HCT116 (cell line): ENCODE results near the gene SRCAP. TPM values are rescaled to one million over a fixed set of nuclear protein-coding genes. Genes with fewer than 3 reads are reported as not detected.
A peak's percentile ranks its signal among the peaks of the same experiment; 100 is the strongest.

Source experiments
- ATAC-seq: fragments of 200-7000 bp; cut with Tn5 transposase; 2 replicates; pipeline ENCODE4 v1.9.1; 2020; ENCODE audit warnings: mild to moderate bottlenecking, moderate library complexity
- BruUV-seq: library from RNA; stranded (reverse); fragments of 400-500 nt; replicated peaks from 2 replicates; lab custom pipeline; 2021; lab: Mats Ljungman, UMichigan
- CTCF ChIA-PET: fragments of 300-600 bp; sonication (Branson Sonifier 250); formaldehyde crosslinking; loops from one replicate; lab custom pipeline; 2021; ENCODE audit warnings: antibody characterized with exemption; lab: Charles Lee
- POLR2A ChIA-PET: fragments of 300-600, 350-600 bp; sonication (Branson Sonifier 250); formaldehyde crosslinking; loops from one replicate; lab custom pipeline; 2021; ENCODE audit warnings: antibody characterized with exemption; lab: Charles Lee
- RAD21 ChIA-PET, 2 experiments: fragments of 300-600 bp; sonication (Branson Sonifier 250); formaldehyde crosslinking; loops; one replicate each; lab custom pipeline; 2023; ENCODE audit warnings: low total read pairs in 2 of 2; ENCODE audit not compliant: uncharacterized antibody in 2 of 2, unreplicated experiment in 2 of 2, low non-redundant PET in 1 of 2; lab: Charles Lee
- DNase-seq: peaks from one replicate; pipeline ENCODE4 v3.0.0-alpha.2; 2010; ENCODE audit warnings: low read depth, low spot score
- H2AFZ ChIP-seq: fragments of 200-600 bp; shearing (Covaris generic), sonication (generic); 2 replicates; pipeline ENCODE4 v1.6.1; 2017; ENCODE audit warnings: low read depth, mixed run types, mixed read lengths, antibody characterized with exemption, low read length; ENCODE audit not compliant: poor library complexity, severe bottlenecking
- H3K27ac ChIP-seq: 2 replicates; pipeline ENCODE4 v1.5.1; 2012; ENCODE audit warnings: low read depth, low read length
- H3K27me3 ChIP-seq: fragments of 200-600 bp; sonication (generic); 2 replicates; pipeline ENCODE4 v1.6.1; 2016; ENCODE audit warnings: mixed run types, low read length, mixed read lengths; ENCODE audit not compliant: insufficient read depth
- H3K36me3 ChIP-seq, 2 experiments: fragments of 200-500 bp in 1 of 2; fragments of 200-600 bp in 1 of 2; sonication (Bioruptor generic) in 1 of 2; sonication (generic) in 1 of 2; 2 replicates each; pipeline versions ENCODE4 v1.5.1 to v1.6.1; 2014 to 2016; ENCODE audit warnings: low read length in 2 of 2, inconsistent platforms in 1 of 2, mixed read lengths in 1 of 2, mixed run types in 1 of 2; ENCODE audit not compliant: insufficient read depth in 2 of 2, control insufficient read depth in 1 of 2
- H3K4me1 ChIP-seq, 2 experiments: fragments of 200-600 bp in 1 of 2; sonication (generic) in 1 of 2; 2 replicates each; pipeline versions ENCODE4 v1.5.1 to v1.6.1; 2012 to 2017; ENCODE audit warnings: low read length in 2 of 2, inconsistent platforms in 1 of 2, mild to moderate bottlenecking in 1 of 2, mixed read lengths in 1 of 2, mixed run types in 1 of 2, moderate library complexity in 1 of 2; ENCODE audit not compliant: insufficient read depth in 2 of 2, control insufficient read depth in 1 of 2
- H3K4me2 ChIP-seq: fragments of 200-600 bp; sonication (generic); 2 replicates; pipeline ENCODE4 v1.6.1; 2017; ENCODE audit warnings: mixed run types, low read length, mixed read lengths
- H3K4me3 ChIP-seq, 2 experiments: fragments of 200-600 bp in 1 of 2; sonication (generic) in 1 of 2; replicated peaks in 1 of 2; 2 replicates each; pipeline ENCODE4 v1.5.1; 2011 to 2016; ENCODE audit warnings: low read length in 2 of 2, control low read depth in 1 of 2, low read depth in 1 of 2, mild to moderate bottlenecking in 1 of 2, mixed read lengths in 1 of 2, mixed run types in 1 of 2
- H3K79me2 ChIP-seq: fragments of 200-600 bp; sonication (generic); 2 replicates; pipeline ENCODE4 v1.6.1; 2017; ENCODE audit warnings: mild to moderate bottlenecking, mixed run types, low read length, moderate library complexity, mixed read lengths; ENCODE audit not compliant: insufficient read depth
- H3K9ac ChIP-seq: fragments of 200-600 bp; sonication (generic); 2 replicates; pipeline ENCODE4 v1.6.1; 2016; ENCODE audit warnings: low read length, mixed read lengths
- H3K9me2 ChIP-seq: fragments of 200-600 bp; sonication (generic), shearing (Covaris generic); 2 replicates; pipeline ENCODE4 v1.6.1; 2017; ENCODE audit warnings: mixed run types, mild to moderate bottlenecking, moderate library complexity; ENCODE audit not compliant: insufficient read depth
- H3K9me3 ChIP-seq, 2 experiments: fragments of 200-500 bp in 1 of 2; fragments of 200-600 bp in 1 of 2; sonication (Bioruptor generic) in 1 of 2; sonication (generic) in 1 of 2; 2 replicates each; pipeline ENCODE4 v1.6.1; 2014 to 2017; ENCODE audit warnings: low read length in 2 of 2, mixed read lengths in 2 of 2, inconsistent platforms in 1 of 2, low read depth in 1 of 2, mild to moderate bottlenecking in 1 of 2, mixed run types in 1 of 2, moderate library complexity in 1 of 2; ENCODE audit not compliant: control insufficient read depth in 1 of 2, insufficient read depth in 1 of 2
- H4K20me1 ChIP-seq: fragments of 200-600 bp; sonication (generic), shearing (Covaris generic); 2 replicates; pipeline ENCODE4 v1.6.1; 2017; ENCODE audit warnings: mixed run types, mild to moderate bottlenecking, moderate library complexity; ENCODE audit not compliant: insufficient read depth
- ATF3 ChIP-seq: IDR thresholded peaks from 2 replicates; pipeline ENCODE4 v1.6.1; 2012
- CEBPB ChIP-seq: IDR thresholded peaks from 2 replicates; pipeline ENCODE4 v1.6.1; 2012; ENCODE audit warnings: low read depth
- ELF1 ChIP-seq: IDR thresholded peaks from 2 replicates; pipeline ENCODE4 v1.6.1; 2012; ENCODE audit warnings: low read depth, borderline replicate concordance
- EZH2 ChIP-seq: fragments of 200-600 bp; sonication (generic); IDR thresholded peaks from 2 replicates; pipeline ENCODE4 v1.6.1; 2017; ENCODE audit warnings: antibody characterized with exemption, mixed run types
- POLR2A ChIP-seq: IDR thresholded peaks from 2 replicates; pipeline ENCODE4 v1.7.0; 2011; ENCODE audit warnings: borderline replicate concordance; ENCODE audit not compliant: insufficient read depth, insufficient read length; ENCODE audit errors: extremely low read depth
- POLR2AphosphoS5 ChIP-seq: IDR thresholded peaks from 2 replicates; pipeline ENCODE4 v1.6.1; 2011; ENCODE audit warnings: mild to moderate bottlenecking, low read depth, low read length, moderate library complexity
- RAD21 ChIP-seq: IDR thresholded peaks from 2 replicates; pipeline ENCODE4 v1.6.1; 2012; ENCODE audit warnings: low read depth, mild to moderate bottlenecking
- SP1 ChIP-seq: IDR thresholded peaks from 2 replicates; pipeline ENCODE4 v1.6.1; 2012; ENCODE audit warnings: low read depth
- TCF7L2 ChIP-seq: IDR thresholded peaks from 2 replicates; pipeline ENCODE4 v1.7.0; 2011; ENCODE audit warnings: borderline replicate concordance, inconsistent platforms; ENCODE audit not compliant: insufficient read depth, insufficient read length; ENCODE audit errors: extremely low read depth
- YY1 ChIP-seq: IDR thresholded peaks from 2 replicates; pipeline ENCODE4 v1.6.1; 2011; ENCODE audit warnings: low read length, low read depth, moderate library complexity, mild to moderate bottlenecking; ENCODE audit not compliant: insufficient replicate concordance; ENCODE audit errors: extremely low read depth
- ZFX ChIP-seq: fragments of 450-650 bp; IDR thresholded peaks from 2 replicates; pipeline ENCODE4 v1.6.1; 2017
- ZNF274 ChIP-seq: fragments of 200-500 bp; sonication (Bioruptor generic); IDR thresholded peaks from 2 replicates; pipeline ENCODE4 v1.6.1; 2014; ENCODE audit warnings: mild to moderate bottlenecking, low read depth, low read length, inconsistent platforms
- intact Hi-C: fragments of 100-400 bp; cut with micrococcal nuclease; formaldehyde crosslinking; loops from 2 replicates; pipeline ENCODE4 v1.10.0; 2022
- total RNA-seq: library from RNA; stranded (reverse); gene quantifications from one replicate; pipeline ENCODE4 v1.2.1, GENCODE V29; 2021; ENCODE audit not compliant: unreplicated experiment
- TF ChIP-seq, protein P1 (sequence below): IDR thresholded peaks from 2 replicates; pipeline ENCODE4 v1.6.1; 2012
- TF ChIP-seq, protein P2 (sequence below): IDR thresholded peaks from 2 replicates; pipeline ENCODE4 v1.6.1; 2012; ENCODE audit warnings: low read depth

Gene SRCAP
- total RNA-seq, 1 experiment from 2014 or later = 59.6 TPM

GRCh38 chr16:30650369-30651123 is 48.4 kb upstream of the SRCAP start, which contains the start of gene PRR14:
Gene PRR14 (plus strand): TSS chr16:30650960. CDS start chr16:30651646, 686 bp downstream.
- Histone ChIP-seq H3K36me3 (peaks cover 7 to 21% of the 10 kb centered on the region in 2 experiments), H2AFZ (no peak within 1 kb of the TSS), H3K4me1 (peaks cover 7 to 16% of the 10 kb centered on the region in 2 experiments; a peak in 3 of 4 replicates), H3K9me3 (no peaks in the 10 kb centered on the region), H3K4me2 (peak within 1 kb of the TSS; percentile 95), H3K27ac (peak within 1 kb of the TSS; percentile 88), H3K9ac (peak within 1 kb of the TSS; percentile 96), H3K9me2 (no peaks in the 10 kb centered on the region), H4K20me1 (no peaks in the 10 kb centered on the region), H3K79me2 (peaks cover 15% of the 10 kb centered on the region; the same call in 1 of the 2 replicates), H3K4me3 (peak within 1 kb of the TSS; percentile 93 to 97), H3K27me3 (no peaks in the 10 kb centered on the region)
- peak; percentile 97 for DNase-seq
- RAD21 ChIA-PET = interaction anchor here (0.6 to 0.9 kb wide), 2 partner anchors 153 to 221 kb away, joined by 3 read pairs; partner anchors contain the start of gene DCTPP1 (in 1 of the 2)
- peak; percentile 85 for ATAC-seq
- no TSS peak for BruUV-seq
- intact Hi-C loops = loop anchor here (2.0 kb wide), 1 partner anchor 272 kb away; the partner anchor contains the start of gene FBXL19
- POLR2A ChIA-PET = interaction anchor here (0.6 to 1.5 kb wide), 8 partner anchors 16 to 889 kb away, joined by 3 to 12 read pairs (median 4); partner anchors contain the start of gene DCTPP1
- CTCF ChIA-PET = interaction anchor here (0.7 to 1.6 kb wide), 11 partner anchors 8 to 558 kb away, joined by 3 to 6 read pairs (median 3); partner anchors contain the start of genes DCTPP1, ZNF48 and ZNF771
- no peak for TF ChIP-seq POLR2A
- TF ChIP-seq, protein P1, sequence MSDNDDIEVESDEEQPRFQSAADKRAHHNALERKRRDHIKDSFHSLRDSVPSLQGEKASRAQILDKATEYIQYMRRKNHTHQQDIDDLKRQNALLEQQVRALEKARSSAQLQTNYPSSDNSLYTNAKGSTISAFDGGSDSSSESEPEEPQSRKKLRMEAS = no peak
- TF ChIP-seq, protein P2, sequence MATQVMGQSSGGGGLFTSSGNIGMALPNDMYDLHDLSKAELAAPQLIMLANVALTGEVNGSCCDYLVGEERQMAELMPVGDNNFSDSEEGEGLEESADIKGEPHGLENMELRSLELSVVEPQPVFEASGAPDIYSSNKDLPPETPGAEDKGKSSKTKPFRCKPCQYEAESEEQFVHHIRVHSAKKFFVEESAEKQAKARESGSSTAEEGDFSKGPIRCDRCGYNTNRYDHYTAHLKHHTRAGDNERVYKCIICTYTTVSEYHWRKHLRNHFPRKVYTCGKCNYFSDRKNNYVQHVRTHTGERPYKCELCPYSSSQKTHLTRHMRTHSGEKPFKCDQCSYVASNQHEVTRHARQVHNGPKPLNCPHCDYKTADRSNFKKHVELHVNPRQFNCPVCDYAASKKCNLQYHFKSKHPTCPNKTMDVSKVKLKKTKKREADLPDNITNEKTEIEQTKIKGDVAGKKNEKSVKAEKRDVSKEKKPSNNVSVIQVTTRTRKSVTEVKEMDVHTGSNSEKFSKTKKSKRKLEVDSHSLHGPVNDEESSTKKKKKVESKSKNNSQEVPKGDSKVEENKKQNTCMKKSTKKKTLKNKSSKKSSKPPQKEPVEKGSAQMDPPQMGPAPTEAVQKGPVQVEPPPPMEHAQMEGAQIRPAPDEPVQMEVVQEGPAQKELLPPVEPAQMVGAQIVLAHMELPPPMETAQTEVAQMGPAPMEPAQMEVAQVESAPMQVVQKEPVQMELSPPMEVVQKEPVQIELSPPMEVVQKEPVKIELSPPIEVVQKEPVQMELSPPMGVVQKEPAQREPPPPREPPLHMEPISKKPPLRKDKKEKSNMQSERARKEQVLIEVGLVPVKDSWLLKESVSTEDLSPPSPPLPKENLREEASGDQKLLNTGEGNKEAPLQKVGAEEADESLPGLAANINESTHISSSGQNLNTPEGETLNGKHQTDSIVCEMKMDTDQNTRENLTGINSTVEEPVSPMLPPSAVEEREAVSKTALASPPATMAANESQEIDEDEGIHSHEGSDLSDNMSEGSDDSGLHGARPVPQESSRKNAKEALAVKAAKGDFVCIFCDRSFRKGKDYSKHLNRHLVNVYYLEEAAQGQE = no peak
- no peak for TF ChIP-seq ZNF274
- TF ChIP-seq RAD21 = no peak
- TF ChIP-seq ZFX = no peak
- no peak for TF ChIP-seq CEBPB
- no peak for TF ChIP-seq ATF3
- TF ChIP-seq TCF7L2 = peak; percentile 55
- TF ChIP-seq EZH2 = no peak
- no peak for TF ChIP-seq ELF1
- no peak for TF ChIP-seq SP1
- TF ChIP-seq POLR2AphosphoS5 = peak; percentile 52; the same call in 1 of the 2 replicates
- peak; percentile 100 for TF ChIP-seq YY1
